HG02642 (cell line): ENCODE measurements around the gene ANXA5.
"Not testable (repeated sequence)": the region's sequence is repeated elsewhere in the genome, so short reads cannot be mapped to it uniquely, and the experiment has no call there.

Source experiments
- ATAC-seq: cut with Tn5 transposase; IDR thresholded peaks from one replicate; pipeline ENCODE4 v1.9.1; 2021; ENCODE audit warnings: mild to moderate bottlenecking; ENCODE audit not compliant: unreplicated experiment, poor library complexity

Gene ANXA5

DNA sequence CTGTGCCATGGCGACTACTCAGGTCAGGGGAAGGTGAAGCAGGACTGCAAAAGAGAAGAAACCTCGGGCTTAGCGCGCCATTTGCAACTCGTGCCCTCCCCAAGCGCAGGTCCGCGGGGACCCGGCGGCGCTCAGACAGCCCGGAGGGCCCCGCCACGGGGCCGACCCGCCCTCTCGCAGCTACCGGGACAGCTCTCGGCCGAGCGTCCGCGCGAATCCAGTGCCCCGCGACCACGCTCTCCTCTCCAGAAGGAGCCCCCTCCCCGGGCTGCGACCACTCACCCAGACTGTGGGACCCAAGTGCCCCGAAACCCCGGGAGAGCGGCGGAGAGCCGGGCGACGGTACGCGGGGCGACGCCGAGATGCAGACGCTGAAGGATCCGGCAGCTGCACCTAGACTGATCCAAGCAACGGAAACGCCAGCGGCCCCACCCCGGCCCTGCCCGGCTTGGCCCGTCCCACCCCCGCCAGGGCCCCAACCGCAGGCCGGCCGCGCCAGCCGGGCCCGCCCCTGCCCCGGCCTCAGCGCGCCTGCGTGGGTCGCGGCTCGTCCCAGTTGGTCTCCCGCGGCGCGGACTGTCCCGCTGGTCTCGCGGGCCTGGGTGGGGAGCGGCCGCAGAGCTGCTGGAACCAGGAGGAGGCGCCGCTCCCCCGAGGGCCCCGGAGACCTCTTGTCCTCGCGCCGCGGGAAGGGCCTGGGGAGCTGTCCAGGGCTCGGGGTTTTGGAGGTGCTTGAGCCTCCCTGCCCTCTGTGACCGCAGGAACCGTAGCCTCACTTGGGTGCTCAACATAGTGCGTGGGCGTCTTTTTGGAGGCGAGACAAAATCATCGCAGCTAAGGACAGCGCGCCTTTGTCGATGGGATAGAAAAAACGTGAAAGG is at the start of gene ANXA5:
TSS of gene ANXA5 (minus strand) at position 400 of the 881 bp plus-strand sequence. CDS start at position 9, 391 bp downstream.
- peak; percentile 92 for ATAC-seq

- ATAC-seq: no peak
Observed at GRCh38 chr4:121742794-121743193, 46.0 kb upstream of the ANXA5 start.

GRCh38 chr4:121741751-121742150 is 45.0 kb upstream of the ANXA5 start:
- no peak for ATAC-seq

DNA sequence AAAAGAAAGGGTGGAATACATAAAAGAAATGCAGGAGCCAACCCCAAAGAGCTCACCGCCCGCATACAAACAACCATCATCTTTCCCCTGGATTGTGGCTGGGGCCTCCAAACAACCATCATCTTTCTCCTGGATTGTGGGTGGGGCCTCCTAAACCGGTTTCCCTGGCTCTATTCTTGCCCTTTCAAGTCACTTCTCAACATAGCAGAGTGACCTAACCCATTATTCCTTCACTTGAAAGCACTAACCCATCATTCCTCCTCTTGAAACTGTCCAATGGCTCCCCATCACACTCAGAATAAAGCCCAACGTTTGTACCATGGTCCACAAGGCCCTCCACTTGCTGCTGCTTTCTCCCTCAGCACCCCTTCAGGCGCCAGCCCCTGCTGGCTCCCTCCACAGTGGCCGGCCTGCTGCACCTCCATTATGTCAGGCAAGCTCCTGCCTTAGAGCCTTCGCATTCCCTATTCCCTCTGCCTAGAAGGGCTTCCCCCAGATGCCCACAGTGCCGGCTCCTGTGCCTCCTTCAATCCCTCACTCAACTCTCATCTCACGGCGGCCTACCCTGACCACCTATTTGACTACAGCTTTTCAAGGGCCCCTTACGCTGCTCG is 44.1 kb upstream of the ANXA5 start:
- ATAC-seq: no peak

- ATAC-seq: no peak
Observed at GRCh38 chr4:121739575-121739974, 42.8 kb upstream of the ANXA5 start.

DNA sequence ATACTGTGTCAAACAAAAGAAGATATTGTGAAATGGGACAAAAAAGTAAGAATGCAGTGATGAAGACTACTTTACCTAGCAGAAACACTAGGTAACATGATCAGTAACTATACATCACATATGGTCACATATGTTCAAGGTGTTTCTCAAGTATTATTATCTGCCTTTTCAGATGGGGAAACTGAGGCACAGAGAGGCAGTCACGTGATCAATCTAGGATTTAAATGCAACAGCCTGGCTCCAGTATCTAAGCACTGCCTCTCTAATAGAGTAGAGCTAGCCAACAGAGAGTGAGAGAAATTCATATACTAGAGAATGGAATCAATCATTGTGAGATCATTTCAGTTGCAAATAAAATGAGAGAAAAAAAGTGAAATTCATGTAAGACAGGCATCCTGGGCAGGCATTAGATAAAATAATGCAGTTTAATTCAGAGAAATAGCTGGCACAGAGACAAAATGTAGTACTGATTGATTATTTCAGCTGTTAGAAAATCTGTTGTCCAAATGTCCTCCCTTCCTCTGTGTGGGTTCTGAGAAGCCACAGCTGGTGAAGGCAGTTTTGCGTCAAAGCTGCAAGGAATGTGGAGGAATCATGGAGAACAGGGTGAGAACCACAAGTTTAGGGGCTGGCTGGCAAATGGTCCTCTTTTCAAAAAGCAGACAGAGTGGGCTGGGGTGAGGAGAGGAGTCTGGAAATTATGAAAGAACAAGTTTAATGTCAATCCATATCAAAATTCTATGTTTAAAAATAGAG is 42.2 kb upstream of the ANXA5 start:
- ATAC-seq: no peak

DNA sequence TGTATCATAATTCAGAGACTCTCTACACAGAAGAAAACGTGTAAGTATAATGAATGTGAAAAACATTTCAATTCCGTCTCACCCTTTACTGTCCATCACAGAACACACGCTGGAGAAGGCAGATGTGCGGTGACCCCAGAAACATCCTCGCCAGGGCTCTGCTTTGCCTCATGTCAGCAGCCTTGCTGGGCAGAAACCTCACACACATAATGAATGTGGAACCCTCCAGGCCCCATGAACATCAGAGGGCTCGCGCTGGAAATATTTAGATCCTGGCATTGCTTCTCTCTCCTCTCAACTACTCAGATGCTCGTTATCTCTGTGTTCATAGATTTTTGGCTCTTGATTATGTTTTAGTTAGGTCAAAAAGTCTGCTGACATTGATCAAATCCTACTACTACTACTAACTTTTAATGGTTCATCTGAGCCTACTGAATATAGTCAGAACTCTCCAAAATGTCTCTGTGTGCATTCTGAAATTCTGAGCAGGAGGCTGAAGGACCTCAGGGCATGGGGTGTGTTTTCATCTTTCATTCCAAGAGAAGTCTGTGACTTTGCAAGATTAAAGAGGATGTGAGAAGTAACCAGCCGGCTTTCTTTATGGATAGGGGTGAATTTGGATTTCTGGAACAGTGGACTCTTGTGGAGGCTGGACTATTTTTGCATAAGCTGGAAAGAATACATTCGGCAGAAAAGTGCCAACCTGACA is 41.2 kb upstream of the ANXA5 start:
- no peak for ATAC-seq

DNA sequence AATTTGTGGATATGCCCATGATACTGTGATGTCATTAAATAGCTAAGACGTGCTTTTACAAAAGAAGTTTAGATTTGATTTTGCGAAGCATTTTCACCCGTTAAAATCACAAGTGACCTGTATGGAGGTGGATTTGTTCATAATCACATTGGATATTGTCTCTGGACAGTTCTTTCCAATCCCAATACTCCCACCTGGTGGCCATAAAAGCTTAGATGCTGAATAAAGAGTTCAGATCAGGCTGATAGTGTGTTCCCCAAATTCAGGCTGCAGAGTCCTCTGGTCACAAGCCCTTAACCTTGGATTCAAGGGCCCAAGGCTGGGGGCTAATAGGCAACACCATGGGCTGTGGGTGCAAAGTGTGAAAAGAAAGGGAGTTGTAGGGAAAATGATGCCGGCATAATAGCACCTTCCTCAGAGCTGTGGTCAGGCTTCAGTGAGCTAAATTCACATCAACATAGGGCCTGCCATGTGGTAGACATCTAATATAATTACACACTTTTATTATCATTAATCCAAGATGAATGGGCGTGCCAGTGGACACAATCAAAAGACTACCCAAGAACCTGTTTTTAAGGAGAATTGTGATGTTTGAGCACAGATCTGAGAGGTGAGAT is 40.1 kb upstream of the ANXA5 start:
- no peak for ATAC-seq

GRCh38 chr4:121734571-121734970 is 37.8 kb upstream of the ANXA5 start:
- ATAC-seq: no peak

DNA sequence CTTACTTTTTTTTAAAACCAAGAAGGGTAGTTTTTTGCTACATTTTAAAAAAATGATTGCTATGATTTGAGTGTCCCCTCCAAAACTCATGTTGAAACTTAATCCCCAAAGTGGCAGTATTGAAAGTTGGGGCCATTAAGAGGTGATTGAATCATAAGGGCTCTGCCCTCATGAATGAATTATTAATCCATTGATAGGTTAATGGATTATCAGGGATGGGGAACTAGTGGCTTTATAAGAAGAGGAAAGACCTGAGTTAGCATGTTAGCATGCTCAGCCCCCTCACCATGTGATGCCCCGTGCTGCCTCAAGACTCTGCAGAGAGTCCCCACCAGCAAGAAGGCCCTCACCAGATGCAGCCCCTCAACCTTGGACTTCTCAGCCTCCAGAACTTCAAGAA is 37.2 kb upstream of the ANXA5 start:
- ATAC-seq: no peak

- not testable (repeated sequence) for ATAC-seq
Observed at GRCh38 chr4:121729753-121730152, 33.0 kb upstream of the ANXA5 start.

DNA sequence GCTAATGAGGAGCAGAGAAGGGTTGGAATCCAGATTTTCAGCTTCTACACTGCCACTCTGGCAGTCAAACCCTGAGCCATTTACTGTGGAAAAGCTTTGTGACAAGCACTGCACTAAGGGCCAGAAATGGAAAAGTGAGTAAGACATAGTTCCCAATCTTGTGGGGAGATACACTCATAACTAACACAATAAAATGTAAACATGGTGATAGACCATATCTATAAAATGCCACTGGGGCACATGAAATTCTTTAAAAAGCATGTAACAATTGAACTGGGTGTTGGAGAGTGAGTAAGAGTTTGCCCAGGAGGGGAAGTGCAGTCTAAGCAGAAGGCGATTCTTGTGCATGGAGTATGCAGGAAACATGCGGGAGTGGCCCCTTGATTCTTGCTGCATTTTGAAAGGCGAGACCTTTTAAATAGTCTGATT is 32.0 kb upstream of the ANXA5 start:
- ATAC-seq: no peak

- ATAC-seq: no peak
Observed at GRCh38 chr4:121728066-121728465, 31.3 kb upstream of the ANXA5 start.

- peak; percentile 96 for ATAC-seq
Observed at GRCh38 chr4:121726642-121727268, 30.0 kb upstream of the ANXA5 start.

DNA sequence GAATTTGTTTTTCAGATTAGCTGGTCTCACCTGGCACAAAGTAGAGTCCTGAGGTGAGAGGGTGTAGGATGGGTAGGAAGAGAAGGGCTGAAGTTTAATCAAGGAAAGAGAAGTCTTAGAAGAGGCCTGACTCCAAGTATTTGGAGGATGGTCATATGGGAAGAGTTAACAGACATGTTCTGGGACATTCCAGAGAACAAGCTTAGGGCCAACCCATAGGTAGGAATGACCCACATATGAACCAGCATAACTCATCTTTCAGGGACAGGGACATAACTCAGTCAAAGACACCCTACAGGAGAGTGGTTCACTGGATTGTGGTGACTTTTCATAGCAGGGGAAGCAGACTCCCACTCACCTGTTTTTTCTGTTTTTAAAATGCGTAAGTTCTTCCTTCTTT is 27.9 kb upstream of the ANXA5 start:
- ATAC-seq: no peak

- no peak for ATAC-seq
Observed at GRCh38 chr4:121721700-121722099, 24.9 kb upstream of the ANXA5 start.

DNA sequence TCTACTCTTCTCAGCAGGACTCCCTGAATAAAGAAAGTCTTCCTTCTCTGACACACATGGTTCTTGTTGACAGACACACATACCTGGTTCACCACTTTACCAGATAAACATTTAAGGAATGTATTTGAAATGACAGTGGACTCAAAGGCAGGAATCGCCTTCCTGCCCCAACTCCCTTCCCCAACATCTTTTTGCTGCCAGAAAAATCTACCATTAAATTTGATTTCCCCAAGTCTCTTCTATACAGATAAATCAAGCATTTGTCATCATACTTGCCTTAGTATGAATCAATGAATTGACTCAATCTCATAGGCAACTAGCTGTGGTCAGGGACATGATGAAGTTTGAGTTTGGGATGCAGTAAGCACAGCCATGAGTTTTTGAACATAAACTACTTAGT is 23.3 kb upstream of the ANXA5 start:
- no peak for ATAC-seq

GRCh38 chr4:121717680-121718237 is 21.0 kb upstream of the ANXA5 start:
- no peak for ATAC-seq

DNA sequence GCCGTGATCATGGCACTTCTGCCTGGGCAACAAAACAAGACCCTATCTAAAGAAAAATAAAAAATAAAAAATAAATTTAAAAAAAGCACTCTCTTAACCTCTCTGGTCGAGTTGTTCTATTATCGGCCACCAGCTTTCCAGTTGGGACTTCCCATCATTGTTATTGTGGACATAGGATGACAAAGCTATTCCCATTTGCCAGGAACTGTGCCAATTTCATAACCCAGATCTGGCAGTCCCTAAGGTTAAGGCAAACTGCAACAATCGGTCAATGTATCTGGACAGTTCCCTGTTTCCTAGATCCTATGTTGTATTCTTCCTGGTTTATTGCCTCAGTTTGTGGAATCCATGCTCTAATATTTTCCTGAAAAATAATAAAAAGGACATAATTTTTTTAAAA is 17.8 kb upstream of the ANXA5 start:
- ATAC-seq: no peak
